Spleen (tissue), 11 donors: ENCODE measurements around the gene TLR9. TPM values are rescaled to one million over a fixed set of nuclear protein-coding genes. Genes with fewer than 3 reads are reported as not detected.

Source experiments
- DNase-seq: peaks from one replicate; pipeline ENCODE4 v3.0.0-alpha.2; 2020
- H3K27ac ChIP-seq, 8 donors: fragments of 200-600 bp; sonication (generic) in 7 of 8; 1 replicate in 4 of 8; 2 replicates in 4 of 8; pipeline versions ENCODE4 v1.5.0 to v1.8.0; 2016 to 2021; ENCODE audit warnings: inconsistent platforms in 4 of 8, mild to moderate bottlenecking in 4 of 8, moderate library complexity in 1 of 8
- H3K27me3 ChIP-seq, 7 donors: fragments of 200-600 bp; sonication (generic) in 6 of 7; replicated peaks in 1 of 7; 1 replicate in 4 of 7; 2 replicates in 3 of 7; pipeline versions ENCODE4 v1.5.0 to v1.8.0; 2016 to 2021; ENCODE audit warnings: inconsistent platforms in 3 of 7, mild to moderate bottlenecking in 1 of 7
- H3K36me3 ChIP-seq, 6 donors: fragments of 200-600 bp; sonication (generic) in 5 of 6; 1 replicate in 4 of 6; 2 replicates in 2 of 6; pipeline versions ENCODE4 v1.5.0 to v1.8.0; 2016 to 2021; ENCODE audit warnings: inconsistent platforms in 2 of 6
- H3K4me1 ChIP-seq, 6 donors: fragments of 200-600 bp; sonication (generic) in 5 of 6; 1 replicate in 3 of 6; 2 replicates in 3 of 6; pipeline versions ENCODE4 v1.5.0 to v1.8.0; 2016 to 2021; ENCODE audit warnings: inconsistent platforms in 3 of 6
- H3K4me3 ChIP-seq, 8 donors: fragments of 200-600 bp; sonication (generic) in 7 of 8; 1 replicate in 4 of 8; 2 replicates in 4 of 8; pipeline versions ENCODE4 v1.5.0 to v1.8.0; 2016 to 2021; ENCODE audit warnings: inconsistent platforms in 4 of 8, mild to moderate bottlenecking in 4 of 8, moderate library complexity in 2 of 8
- H3K9me3 ChIP-seq, 8 donors: fragments of 200-600 bp; sonication (generic) in 7 of 8; 1 replicate in 4 of 8; 2 replicates in 4 of 8; pipeline versions ENCODE4 v1.5.0 to v1.8.0; 2016 to 2021; ENCODE audit warnings: inconsistent platforms in 4 of 8
- POLR2A ChIP-seq, 3 donors: fragments of 450-650 bp; IDR thresholded peaks; one replicate each; pipeline ENCODE4 v1.5.1; 2017; ENCODE audit warnings: antibody characterized with exemption in 3 of 3, mild to moderate bottlenecking in 1 of 3
- POLR2AphosphoS5 ChIP-seq, 3 donors: sonication (generic); formaldehyde crosslinking; IDR thresholded peaks; one replicate each; pipeline ENCODE4 v1.5.1; 2017; ENCODE audit warnings: antibody characterized with exemption in 3 of 3
- WGBS, 5 donors: extraction: QIAGEN DNeasy Blood & Tissue Kit in 3 of 5; methylation state at CpG; one replicate each; pipeline versions ENCODE4 v1.1.5 to v1.1.7; 2013 to 2018; 5-methylcytosine and 5-hydroxymethylcytosine counted together
- intact Hi-C: fragments of 100-400 bp; cut with DNase I; formaldehyde crosslinking; loops from one replicate; pipeline ENCODE4 v1.15.0; 2023; ENCODE audit warnings: low total_unique reads
- polyA plus RNA-seq, 3 donors: library from polyadenylated mRNA; stranded (reverse); fragments of 200-250 nt; gene quantifications; one replicate each; pipeline ENCODE4 v1.2.1, GENCODE V29; 2013
- total RNA-seq, 7 donors: library from RNA; depleted of rRNA in 3 of 7; stranded (reverse); fragments of >200 nt in 3 of 7; fragmentation: NEBNext Ultra II Directional in 4 of 7; extraction: Animal tissue kit (Norgen Biotek cat#: 25700) in 4 of 7; gene quantifications; one replicate each; pipeline versions ENCODE4 v1.1.0 to v1.2.1, GENCODE V29; 2016 to 2021
- TF ChIP-seq, protein P1 (sequence below), 11 experiments: fragments of 200-600 bp in 7 of 11; fragments of 450-650 bp in 4 of 11; sonication (generic) in 4 of 11; IDR thresholded peaks in 8 of 11; conservative IDR thresholded peaks in 3 of 11; 1 replicate in 7 of 11; 2 replicates in 4 of 11; pipeline versions ENCODE4 v1.4.0 to v1.8.0; 2016 to 2021; ENCODE audit warnings: antibody characterized with exemption in 11 of 11, inconsistent platforms in 4 of 11, mild to moderate bottlenecking in 1 of 11
- donor health status: healthy with polysubstance abuse.
- donor health status: DM: no; HTN: no; CAD: no; lungs with moderate emphysema.
- donor health status: DM: no; HTN: no; CAD: no.
- donor health status: Bipolar disorder and iron deficiency.
- donor health status: healthy.
- donor health status: DM: no; HTN: no; CAD: no.
- donor health status: DM: yes; HTN: yes; CAD: no.

Gene TLR9
- total and polyA plus RNA-seq, 10 donors: 0.55 to 7.7 (median 3.8) TPM; not detected in 1

DNA sequence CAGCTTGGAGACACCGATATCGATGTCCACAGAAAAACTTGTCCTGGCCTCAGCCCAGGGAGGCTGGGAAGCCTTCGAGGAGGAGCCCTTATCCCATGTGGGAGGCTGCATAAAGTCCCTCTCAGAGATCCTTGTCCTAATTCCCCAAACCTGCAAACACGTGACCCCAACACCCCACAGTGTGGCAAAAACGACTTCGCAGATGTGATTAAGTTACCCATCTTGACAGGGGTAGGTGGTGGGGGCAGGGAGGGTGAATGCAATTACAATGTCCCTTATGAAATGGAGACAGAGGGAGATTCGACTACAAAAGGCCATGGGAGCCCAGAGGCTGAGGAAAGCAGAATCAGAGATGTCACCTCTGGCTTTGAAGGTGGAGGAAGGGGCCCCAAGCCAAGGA is 2.3 kb upstream of the TLR9 start:
- Histone ChIP-seq H3K36me3 (peaks cover 6 to 72% (median 46%) of the 10 kb centered on the region in 6 donors), H3K27me3 (no peaks in the 10 kb centered on the region), H3K27ac (peak overlapping the region in 4 of 8 donors; percentile 82 to 90 (median 85)), H3K4me3 (no peak overlapping the region), H3K4me1 (peaks cover 2 to 75% (median 57%) of the 10 kb centered on the region in 6 donors), H3K9me3 (no peaks in the 10 kb centered on the region)
- TF ChIP-seq, protein P1, sequence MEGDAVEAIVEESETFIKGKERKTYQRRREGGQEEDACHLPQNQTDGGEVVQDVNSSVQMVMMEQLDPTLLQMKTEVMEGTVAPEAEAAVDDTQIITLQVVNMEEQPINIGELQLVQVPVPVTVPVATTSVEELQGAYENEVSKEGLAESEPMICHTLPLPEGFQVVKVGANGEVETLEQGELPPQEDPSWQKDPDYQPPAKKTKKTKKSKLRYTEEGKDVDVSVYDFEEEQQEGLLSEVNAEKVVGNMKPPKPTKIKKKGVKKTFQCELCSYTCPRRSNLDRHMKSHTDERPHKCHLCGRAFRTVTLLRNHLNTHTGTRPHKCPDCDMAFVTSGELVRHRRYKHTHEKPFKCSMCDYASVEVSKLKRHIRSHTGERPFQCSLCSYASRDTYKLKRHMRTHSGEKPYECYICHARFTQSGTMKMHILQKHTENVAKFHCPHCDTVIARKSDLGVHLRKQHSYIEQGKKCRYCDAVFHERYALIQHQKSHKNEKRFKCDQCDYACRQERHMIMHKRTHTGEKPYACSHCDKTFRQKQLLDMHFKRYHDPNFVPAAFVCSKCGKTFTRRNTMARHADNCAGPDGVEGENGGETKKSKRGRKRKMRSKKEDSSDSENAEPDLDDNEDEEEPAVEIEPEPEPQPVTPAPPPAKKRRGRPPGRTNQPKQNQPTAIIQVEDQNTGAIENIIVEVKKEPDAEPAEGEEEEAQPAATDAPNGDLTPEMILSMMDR (IDR thresholded peaks at IDR 0.05 in 8 of 11, conservative IDR thresholded peaks at IDR 0.05 in 3 of 11): no peak
- TF ChIP-seq POLR2A (IDR thresholded peaks at IDR 0.05): no peak
- TF ChIP-seq POLR2AphosphoS5 (IDR thresholded peaks at IDR 0.05): no peak
- intact Hi-C loops: no loop called here
- DNase-seq: no peak
- WGBS, 5 donors: 84 to 92% (median 86%) methylated on average over 5 to 7 of the region's 7 CpGs

DNA sequence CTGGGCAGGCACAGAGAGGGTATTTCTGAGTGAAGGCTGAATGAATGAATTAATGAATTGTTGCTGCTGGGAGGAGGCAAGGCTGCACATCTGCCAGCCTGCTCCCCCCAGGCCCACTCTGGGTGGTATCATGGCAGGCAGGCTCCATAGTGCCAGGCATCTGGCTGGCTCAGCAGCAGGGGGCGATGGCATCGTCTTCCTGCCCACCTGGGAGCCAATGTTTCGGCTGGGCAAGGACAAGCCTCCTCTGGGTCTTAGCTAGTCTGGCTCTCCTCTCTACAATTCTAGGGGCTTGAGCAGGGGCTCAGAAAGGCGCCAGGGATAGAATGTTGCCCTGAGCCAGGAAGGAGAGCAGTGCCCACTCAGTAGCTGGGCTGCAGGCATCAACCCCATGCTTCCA is 1.7 kb upstream of the TLR9 start:
- intact Hi-C loops: no loop called here
- Histone ChIP-seq H3K4me1 (peaks cover 9 to 75% (median 57%) of the 10 kb centered on the region in 6 donors), H3K36me3 (peaks cover 6 to 72% (median 43%) of the 10 kb centered on the region in 6 donors), H3K27me3 (no peaks in the 10 kb centered on the region), H3K27ac (peak overlapping the region; percentile 8 to 90 (median 78)), H3K9me3 (no peaks in the 10 kb centered on the region), H3K4me3 (no peak overlapping the region)
- 69 to 87% (median 86%) methylated on average over 4 of the region's 4 CpGs for WGBS, 5 donors
- DNase-seq: no peak
- TF ChIP-seq, protein P1 (IDR thresholded peaks at IDR 0.05 in 8 of 11, conservative IDR thresholded peaks at IDR 0.05 in 3 of 11): no peak
- TF ChIP-seq POLR2A (IDR thresholded peaks at IDR 0.05) (no peak), POLR2AphosphoS5 (IDR thresholded peaks at IDR 0.05) (peak in 1 of 3 donors; percentile 51)

DNA sequence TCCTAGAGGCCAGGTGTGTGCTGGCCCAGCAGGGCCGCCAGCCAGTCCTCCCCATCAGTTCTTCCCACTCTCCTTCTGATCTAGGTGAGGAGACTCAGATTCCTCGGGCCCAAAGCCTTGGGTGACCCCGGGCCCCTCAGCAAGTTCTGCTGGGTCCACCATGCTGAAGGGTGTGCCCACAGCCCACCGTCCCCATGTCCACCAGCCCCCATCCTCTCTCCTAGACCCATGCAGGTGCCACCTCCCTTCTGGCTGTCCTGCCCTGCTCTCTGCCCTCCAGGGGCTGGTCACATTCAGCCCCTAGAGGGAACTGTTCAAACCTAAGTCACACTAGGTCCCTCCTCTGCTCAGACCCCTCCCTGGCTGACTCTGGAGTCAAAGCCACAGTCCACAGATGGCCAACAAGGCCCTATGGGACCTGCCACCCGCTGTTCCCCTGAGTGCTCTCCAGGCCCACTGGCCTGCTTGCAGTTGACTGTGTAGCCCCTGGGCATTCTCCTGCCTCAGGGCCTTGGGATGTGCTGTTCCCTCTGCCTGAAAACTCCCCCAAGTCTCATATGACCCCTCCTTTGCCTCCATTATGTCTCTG is 878 bp upstream of the TLR9 start:
- WGBS, 5 donors: 53 to 68% (median 63%) methylated on average over 3 to 5 of the region's 5 CpGs

DNA sequence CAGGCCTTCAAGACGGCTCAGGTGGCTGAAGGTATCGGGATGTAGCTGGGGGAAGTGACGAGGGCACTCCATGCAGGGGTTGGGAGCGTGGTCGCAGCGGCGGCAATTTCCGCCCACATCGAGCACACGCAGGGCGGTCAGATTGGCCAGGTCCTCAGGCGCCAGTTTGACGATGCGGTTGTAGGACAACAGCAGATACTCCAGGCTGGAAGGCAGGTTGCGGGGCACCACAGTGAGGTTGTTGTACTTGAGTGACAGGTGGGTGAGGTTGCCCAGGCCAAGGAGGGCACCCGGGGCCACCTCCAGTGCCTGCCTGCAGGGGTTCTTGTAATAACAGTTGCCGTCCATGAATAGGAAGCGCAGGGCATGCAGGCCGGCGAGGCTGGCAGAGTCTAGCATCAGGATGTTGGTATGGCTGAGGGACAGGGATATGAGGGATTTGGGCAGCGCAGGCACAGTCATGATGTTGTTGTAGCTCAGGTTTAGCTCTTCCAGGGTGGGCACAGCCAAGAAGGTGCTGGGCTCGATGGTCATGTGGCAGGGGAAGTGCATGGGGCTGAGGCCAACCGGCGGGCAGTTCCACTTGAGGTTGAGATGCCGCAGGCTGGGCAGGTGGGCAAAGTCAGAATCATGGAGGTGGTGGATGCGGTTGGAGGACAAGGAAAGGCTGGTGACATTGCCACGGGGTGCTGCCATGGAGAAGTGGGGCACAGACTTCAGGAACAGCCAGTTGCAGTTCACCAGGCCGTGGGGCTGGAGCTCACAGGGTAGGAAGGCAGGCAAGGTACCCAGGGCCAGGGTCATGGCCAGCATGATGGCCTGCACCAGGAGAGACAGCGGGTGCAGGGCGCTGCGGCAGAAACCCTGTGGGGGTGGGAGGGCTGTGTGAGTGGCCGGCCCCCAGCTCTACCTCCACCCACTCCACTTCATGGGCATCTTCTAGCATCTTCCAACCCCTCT is 1.7 kb downstream of the TLR9 start:
- Histone ChIP-seq H3K36me3 (peaks cover 0 to 60% (median 11%) of the 10 kb centered on the region in 6 donors), H3K4me1 (peaks cover 27 to 94% (median 78%) of the 10 kb centered on the region in 6 donors), H3K27ac (peak overlapping the region in 4 of 8 donors; percentile 82 to 90 (median 85)), H3K4me3 (peak overlapping the region in 4 of 8 donors; percentile 31 to 65 (median 43)), H3K9me3 (no peaks in the 10 kb centered on the region), H3K27me3 (no peaks in the 10 kb centered on the region)
- peak; percentile 75 for DNase-seq
- intact Hi-C loops: no loop called here
- 92 to 96% (median 92%) methylated on average over 30 to 32 of the region's 32 CpGs for WGBS, 5 donors
- TF ChIP-seq POLR2A (IDR thresholded peaks at IDR 0.05) (no peak), POLR2AphosphoS5 (IDR thresholded peaks at IDR 0.05) (no peak)
- TF ChIP-seq, protein P1 (IDR thresholded peaks at IDR 0.05 in 8 of 11, conservative IDR thresholded peaks at IDR 0.05 in 3 of 11): no peak

More for the DNA sequence above, 878 bp upstream of the TLR9 start:
- Histone ChIP-seq H3K27ac (peak overlapping the region; percentile 48 to 90 (median 80)), H3K9me3 (no peaks in the 10 kb centered on the region), H3K27me3 (no peaks in the 10 kb centered on the region), H3K4me3 (peak overlapping the region in 2 of 8 donors; percentile 38 to 65), H3K36me3 (peaks cover 6 to 72% (median 37%) of the 10 kb centered on the region in 6 donors), H3K4me1 (peaks cover 16 to 75% (median 57%) of the 10 kb centered on the region in 6 donors)
- TF ChIP-seq POLR2A (IDR thresholded peaks at IDR 0.05): no peak
- TF ChIP-seq POLR2AphosphoS5 (IDR thresholded peaks at IDR 0.05): peak in 1 of 3 donors; percentile 20
- intact Hi-C loops: no loop called here
- no peak for DNase-seq
